GM23248 (cell line): ENCODE data around the gene SETBP1. TPM values are rescaled to one million over a fixed set of nuclear protein-coding genes. Genes with fewer than 3 reads are reported as not detected.

Experiments used
- DNase-seq: peaks from one replicate; pipeline ENCODE4 v3.0.0-alpha.2; 2015
- H2AFZ ChIP-seq: fragments of 200-600 bp; sonication (generic); 2 replicates; pipeline ENCODE4 v1.6.1; 2016; ENCODE audit warnings: antibody characterized with exemption
- H3F3A ChIP-seq: fragments of 200-600 bp; sonication (generic); 2 replicates; pipeline ENCODE4 v1.6.1; 2016; ENCODE audit warnings: mild to moderate bottlenecking, antibody characterized with exemption, mixed run types; ENCODE audit not compliant: insufficient read depth
- H3K27ac ChIP-seq: fragments of 200-600 bp; sonication (generic); 2 replicates; pipeline ENCODE4 v1.5.1; 2016; ENCODE audit warnings: mild to moderate bottlenecking
- H3K27me3 ChIP-seq: fragments of 200-600 bp; sonication (generic); replicated peaks from 2 replicates; pipeline ENCODE4 v1.6.1; 2016; ENCODE audit warnings: mild to moderate bottlenecking; ENCODE audit not compliant: insufficient read depth
- H3K36me3 ChIP-seq: fragments of 200-600 bp; sonication (generic); 2 replicates; pipeline ENCODE4 v1.6.1; 2016; ENCODE audit warnings: low read depth, mild to moderate bottlenecking
- H3K4me1 ChIP-seq: fragments of 200-600 bp; sonication (generic); 2 replicates; pipeline ENCODE4 v1.6.1; 2016; ENCODE audit warnings: mild to moderate bottlenecking; ENCODE audit not compliant: insufficient read depth
- H3K4me2 ChIP-seq: fragments of 200-600 bp; sonication (generic); one replicate; pipeline ENCODE4 v1.6.1; 2016; ENCODE audit warnings: mild to moderate bottlenecking; ENCODE audit not compliant: unreplicated experiment
- H3K4me3 ChIP-seq: fragments of 200-600 bp; sonication (generic); 2 replicates; pipeline ENCODE4 v1.5.1; 2016; ENCODE audit warnings: mild to moderate bottlenecking
- H3K79me2 ChIP-seq: fragments of 200-600 bp; sonication (generic); 2 replicates; pipeline ENCODE4 v1.6.1; 2016; ENCODE audit warnings: mild to moderate bottlenecking; ENCODE audit not compliant: insufficient read depth
- H3K9ac ChIP-seq: fragments of 200-600 bp; sonication (generic); 2 replicates; pipeline ENCODE4 v1.6.1; 2016; ENCODE audit warnings: mild to moderate bottlenecking
- H3K9me2 ChIP-seq: fragments of 200-600 bp; sonication (generic); 2 replicates; pipeline ENCODE4 v1.6.1; 2016; ENCODE audit warnings: mixed run types, mild to moderate bottlenecking, moderate library complexity; ENCODE audit not compliant: insufficient read depth
- H3K9me3 ChIP-seq: fragments of 200-600 bp; sonication (generic); one replicate; pipeline ENCODE4 v1.6.1; 2017; ENCODE audit warnings: low read depth
- H4K20me1 ChIP-seq: fragments of 200-600 bp; sonication (generic); 2 replicates; pipeline ENCODE4 v1.6.0; 2016; ENCODE audit not compliant: insufficient read depth
- EZH2 ChIP-seq: fragments of 200-600 bp; sonication (generic); IDR thresholded peaks from 2 replicates; pipeline ENCODE4 v1.6.1; 2018; ENCODE audit warnings: antibody characterized with exemption, mild to moderate bottlenecking; ENCODE audit not compliant: insufficient read depth, poor library complexity, severe bottlenecking
- EZH2phosphoT487 ChIP-seq: fragments of 200-600 bp; sonication (generic); IDR thresholded peaks from 2 replicates; pipeline ENCODE4 v1.6.1; 2018; ENCODE audit warnings: antibody characterized with exemption, moderate library complexity, mild to moderate bottlenecking, low read depth; ENCODE audit not compliant: insufficient read depth
- WGBS, 2 experiments: methylation state at CpG; one replicate each; pipeline ENCODE4 v1.1.6; 2015 to 2017; ENCODE audit warnings: low lambda C conversion rate in 2 of 2, low coverage in 1 of 2; ENCODE audit errors: missing lambda C conversion rate in 2 of 2; 5-methylcytosine and 5-hydroxymethylcytosine counted together
- in situ Hi-C: fragments of 300-500 bp; cut with MboI; formaldehyde crosslinking; loops from 2 replicates; pipeline ENCODE4 v1.15.0; 2020
- polyA plus RNA-seq: library from polyadenylated mRNA; unstranded; fragments of >200 nt; fragmentation: Nextera tagmentation; extraction: Ambion mirVana; gene quantifications from 2 replicates; pipeline ENCODE4 v1.2.1, GENCODE V29; 2016
- total RNA-seq: library from RNA; depleted of rRNA; stranded (reverse); fragments of >200 nt; shearing (Covaris generic); gene quantifications from 2 replicates; pipeline ENCODE4 v1.2.3, GENCODE V29; 2014

Gene SETBP1
- total and polyA plus RNA-seq, 2 experiments from 2014 or later = 1.3 to 4.1 TPM

- H2AFZ ChIP-seq = no peak overlapping the region
- in situ Hi-C loops = no loop called here
- DNase-seq = peak; percentile 66
- H3K9me3 ChIP-seq = no peaks in the 10 kb centered on the region
- H4K20me1 ChIP-seq = no peaks in the 10 kb centered on the region
- no peaks in the 10 kb centered on the region for H3K27me3 ChIP-seq
- H3K9me2 ChIP-seq = no peaks in the 10 kb centered on the region
- no peak overlapping the region for H3K9ac ChIP-seq
- no peak for TF ChIP-seq EZH2phosphoT487
- TF ChIP-seq EZH2 = no peak
- WGBS, 2 experiments = 24 to 25% methylated on average over 2 of the region's 2 CpGs
- H3K4me3 ChIP-seq = no peak overlapping the region; the same call in 1 of the 2 replicates
- H3F3A ChIP-seq = peaks cover 10% of the 10 kb centered on the region; the same call in 1 of the 2 replicates
- H3K27ac ChIP-seq = 0 out of 2 replicates have a peak overlapping the region, but pooled peaks have one; percentile 11
- H3K79me2 ChIP-seq = no peaks in the 10 kb centered on the region
- peak overlapping the region; percentile 46 for H3K4me2 ChIP-seq
- peaks cover 21% of the 10 kb centered on the region for H3K4me1 ChIP-seq
- no peaks in the 10 kb centered on the region for H3K36me3 ChIP-seq
Measured at GRCh38 chr18:44943311-44943881, 262.7 kb downstream of the SETBP1 start.

DNA sequence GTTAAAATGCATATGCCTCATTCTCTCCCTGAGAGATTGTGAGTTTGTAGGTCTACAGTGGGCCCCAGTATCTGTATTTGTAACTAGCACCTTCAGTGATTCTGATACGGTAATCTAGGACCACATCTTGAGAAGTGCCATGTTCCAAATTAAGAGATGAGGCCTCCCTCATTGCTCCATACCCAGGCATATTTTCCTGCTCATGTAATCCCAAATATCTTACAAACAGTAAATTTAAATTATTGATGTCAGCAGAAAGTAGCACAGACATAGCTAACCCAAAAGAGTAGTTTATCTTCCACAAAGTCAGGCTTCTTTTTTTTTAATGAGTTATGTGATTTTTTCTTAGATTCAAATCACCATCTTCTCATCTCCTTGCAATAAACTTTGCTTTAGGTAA is 263.8 kb downstream of the SETBP1 start:
- peak; percentile 14 for DNase-seq
- Histone ChIP-seq H3F3A (peaks cover 10% of the 10 kb centered on the region; the same call in 1 of the 2 replicates), H2AFZ (no peak overlapping the region), H3K4me2 (peak overlapping the region; percentile 7), H3K4me3 (no peak overlapping the region), H3K9ac (no peak overlapping the region), H3K79me2 (no peaks in the 10 kb centered on the region), H3K4me1 (peaks cover 21% of the 10 kb centered on the region), H4K20me1 (no peaks in the 10 kb centered on the region), H3K9me3 (no peaks in the 10 kb centered on the region), H3K9me2 (no peaks in the 10 kb centered on the region), H3K27me3 (no peaks in the 10 kb centered on the region), H3K27ac (no peak overlapping the region), H3K36me3 (no peaks in the 10 kb centered on the region)
- in situ Hi-C loops = no loop called here
- TF ChIP-seq EZH2phosphoT487 (no peak), EZH2 (no peak)
- 52 to 62% methylated on average over 1 of the region's 1 CpG for WGBS, 2 experiments

DNA sequence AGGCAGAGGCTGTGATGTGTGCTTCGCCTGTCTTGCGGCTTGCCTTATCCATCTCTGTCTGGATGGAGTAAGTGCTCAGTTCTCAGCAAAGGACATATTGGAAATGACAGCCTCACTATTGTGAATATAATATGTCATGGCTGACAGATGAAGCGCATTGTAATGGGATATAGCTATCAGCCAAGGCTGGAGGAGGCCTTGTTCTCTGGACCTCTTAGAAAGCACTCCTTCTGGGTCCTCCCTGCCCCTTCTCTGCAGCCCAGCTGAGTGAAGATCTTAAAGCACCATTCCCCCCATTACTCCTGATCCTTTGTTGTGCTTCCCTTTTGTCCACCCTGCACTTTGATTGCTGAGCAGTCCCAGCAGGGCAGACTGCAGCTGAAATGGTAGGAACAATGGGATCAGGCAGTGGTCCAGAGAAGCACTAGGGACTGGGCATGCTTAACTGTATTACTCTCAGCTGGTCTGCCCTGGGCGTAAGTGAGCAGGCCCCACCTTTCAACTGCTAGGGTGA is 265.3 kb downstream of the SETBP1 start:
- Histone ChIP-seq H2AFZ (no peak overlapping the region), H3K36me3 (no peaks in the 10 kb centered on the region), H3K9me2 (no peaks in the 10 kb centered on the region), H3K9ac (no peak overlapping the region), H3K4me3 (no peak overlapping the region), H3K27me3 (no peaks in the 10 kb centered on the region), H3K27ac (no peak overlapping the region), H3K4me1 (peaks cover 21% of the 10 kb centered on the region), H3K79me2 (no peaks in the 10 kb centered on the region), H3F3A (peaks cover 10% of the 10 kb centered on the region; the same call in 1 of the 2 replicates), H3K4me2 (no peak overlapping the region), H4K20me1 (no peaks in the 10 kb centered on the region), H3K9me3 (no peaks in the 10 kb centered on the region)
- 96 to 97% methylated on average over 4 of the region's 4 CpGs for WGBS, 2 experiments
- in situ Hi-C loops = no loop called here
- no peak for TF ChIP-seq EZH2phosphoT487
- no peak for TF ChIP-seq EZH2
- DNase-seq = no peak

GRCh38 chr18:44946529-44947113 is 265.9 kb downstream of the SETBP1 start:
- Histone ChIP-seq H3K9me3 (no peaks in the 10 kb centered on the region), H4K20me1 (no peaks in the 10 kb centered on the region), H3K27me3 (no peaks in the 10 kb centered on the region), H2AFZ (no peak overlapping the region), H3K36me3 (no peaks in the 10 kb centered on the region), H3K79me2 (no peaks in the 10 kb centered on the region), H3K9me2 (no peaks in the 10 kb centered on the region), H3F3A (peaks cover 10% of the 10 kb centered on the region; the same call in 1 of the 2 replicates), H3K4me3 (no peak overlapping the region), H3K4me2 (no peak overlapping the region), H3K9ac (no peak overlapping the region), H3K4me1 (peaks cover 21% of the 10 kb centered on the region), H3K27ac (no peak overlapping the region)
- DNase-seq = no peak
- in situ Hi-C loops = no loop called here
- WGBS, 2 experiments = 90 to 93% methylated on average over 4 of the region's 4 CpGs
- TF ChIP-seq EZH2 = no peak
- no peak for TF ChIP-seq EZH2phosphoT487
